OCI-LY1 (cell line): Measurements from ENCODE around the gene PLAAT2.
"Not testable (repeated sequence)": the region's sequence is repeated elsewhere in the genome, so short reads cannot be mapped to it uniquely, and the experiment has no call there.

Experiments
- EZH2 ChIP-seq: fragments of 200-600 bp; sonication (generic), shearing (Covaris generic); IDR thresholded peaks from 2 replicates; pipeline ENCODE4 v1.8.0; 2017; ENCODE audit warnings: borderline replicate concordance, mixed run types, mild to moderate bottlenecking, antibody characterized with exemption, low read length, moderate library complexity, mixed read lengths
- TF ChIP-seq, protein P1 (sequence below): fragments of 200-600 bp; sonication (generic), shearing (Covaris generic); IDR thresholded peaks from 2 replicates; pipeline ENCODE4 v1.5.1; 2017; ENCODE audit warnings: mild to moderate bottlenecking, antibody characterized with exemption, low read length, moderate library complexity, mixed read lengths

- TF ChIP-seq EZH2, result not testable (repeated sequence)
- TF ChIP-seq, protein P1, sequence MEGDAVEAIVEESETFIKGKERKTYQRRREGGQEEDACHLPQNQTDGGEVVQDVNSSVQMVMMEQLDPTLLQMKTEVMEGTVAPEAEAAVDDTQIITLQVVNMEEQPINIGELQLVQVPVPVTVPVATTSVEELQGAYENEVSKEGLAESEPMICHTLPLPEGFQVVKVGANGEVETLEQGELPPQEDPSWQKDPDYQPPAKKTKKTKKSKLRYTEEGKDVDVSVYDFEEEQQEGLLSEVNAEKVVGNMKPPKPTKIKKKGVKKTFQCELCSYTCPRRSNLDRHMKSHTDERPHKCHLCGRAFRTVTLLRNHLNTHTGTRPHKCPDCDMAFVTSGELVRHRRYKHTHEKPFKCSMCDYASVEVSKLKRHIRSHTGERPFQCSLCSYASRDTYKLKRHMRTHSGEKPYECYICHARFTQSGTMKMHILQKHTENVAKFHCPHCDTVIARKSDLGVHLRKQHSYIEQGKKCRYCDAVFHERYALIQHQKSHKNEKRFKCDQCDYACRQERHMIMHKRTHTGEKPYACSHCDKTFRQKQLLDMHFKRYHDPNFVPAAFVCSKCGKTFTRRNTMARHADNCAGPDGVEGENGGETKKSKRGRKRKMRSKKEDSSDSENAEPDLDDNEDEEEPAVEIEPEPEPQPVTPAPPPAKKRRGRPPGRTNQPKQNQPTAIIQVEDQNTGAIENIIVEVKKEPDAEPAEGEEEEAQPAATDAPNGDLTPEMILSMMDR, result not testable (repeated sequence)
These were observed 18.0 kb upstream of the PLAAT2 start for GRCh38 chr11:63581224-63581623.
